GM12865 (cell line): ENCODE data around the gene RDH13.

Experiments
- DNase-seq: peaks from one replicate; pipeline ENCODE4 v3.0.0; 2010; ENCODE audit warnings: low read depth
- H3K4me3 ChIP-seq: 2 replicates; pipeline ENCODE4 v1.5.1; 2011; ENCODE audit warnings: mild to moderate bottlenecking, low read depth, low read length, control low read depth
- TF ChIP-seq, protein P1 (sequence below): IDR thresholded peaks from 2 replicates; pipeline ENCODE4 v1.5.1; 2011; ENCODE audit warnings: low read length, control low read depth, low read depth, inconsistent platforms; ENCODE audit not compliant: insufficient read depth; ENCODE audit errors: missing control alignments

RDH13 gene

GRCh38 chr19:55089342-55089944 is 26.5 kb upstream of the RDH13 start:
- TF ChIP-seq, protein P1, sequence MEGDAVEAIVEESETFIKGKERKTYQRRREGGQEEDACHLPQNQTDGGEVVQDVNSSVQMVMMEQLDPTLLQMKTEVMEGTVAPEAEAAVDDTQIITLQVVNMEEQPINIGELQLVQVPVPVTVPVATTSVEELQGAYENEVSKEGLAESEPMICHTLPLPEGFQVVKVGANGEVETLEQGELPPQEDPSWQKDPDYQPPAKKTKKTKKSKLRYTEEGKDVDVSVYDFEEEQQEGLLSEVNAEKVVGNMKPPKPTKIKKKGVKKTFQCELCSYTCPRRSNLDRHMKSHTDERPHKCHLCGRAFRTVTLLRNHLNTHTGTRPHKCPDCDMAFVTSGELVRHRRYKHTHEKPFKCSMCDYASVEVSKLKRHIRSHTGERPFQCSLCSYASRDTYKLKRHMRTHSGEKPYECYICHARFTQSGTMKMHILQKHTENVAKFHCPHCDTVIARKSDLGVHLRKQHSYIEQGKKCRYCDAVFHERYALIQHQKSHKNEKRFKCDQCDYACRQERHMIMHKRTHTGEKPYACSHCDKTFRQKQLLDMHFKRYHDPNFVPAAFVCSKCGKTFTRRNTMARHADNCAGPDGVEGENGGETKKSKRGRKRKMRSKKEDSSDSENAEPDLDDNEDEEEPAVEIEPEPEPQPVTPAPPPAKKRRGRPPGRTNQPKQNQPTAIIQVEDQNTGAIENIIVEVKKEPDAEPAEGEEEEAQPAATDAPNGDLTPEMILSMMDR: no peak
- no peak overlapping the region for H3K4me3 ChIP-seq
- no peak for DNase-seq

DNA sequence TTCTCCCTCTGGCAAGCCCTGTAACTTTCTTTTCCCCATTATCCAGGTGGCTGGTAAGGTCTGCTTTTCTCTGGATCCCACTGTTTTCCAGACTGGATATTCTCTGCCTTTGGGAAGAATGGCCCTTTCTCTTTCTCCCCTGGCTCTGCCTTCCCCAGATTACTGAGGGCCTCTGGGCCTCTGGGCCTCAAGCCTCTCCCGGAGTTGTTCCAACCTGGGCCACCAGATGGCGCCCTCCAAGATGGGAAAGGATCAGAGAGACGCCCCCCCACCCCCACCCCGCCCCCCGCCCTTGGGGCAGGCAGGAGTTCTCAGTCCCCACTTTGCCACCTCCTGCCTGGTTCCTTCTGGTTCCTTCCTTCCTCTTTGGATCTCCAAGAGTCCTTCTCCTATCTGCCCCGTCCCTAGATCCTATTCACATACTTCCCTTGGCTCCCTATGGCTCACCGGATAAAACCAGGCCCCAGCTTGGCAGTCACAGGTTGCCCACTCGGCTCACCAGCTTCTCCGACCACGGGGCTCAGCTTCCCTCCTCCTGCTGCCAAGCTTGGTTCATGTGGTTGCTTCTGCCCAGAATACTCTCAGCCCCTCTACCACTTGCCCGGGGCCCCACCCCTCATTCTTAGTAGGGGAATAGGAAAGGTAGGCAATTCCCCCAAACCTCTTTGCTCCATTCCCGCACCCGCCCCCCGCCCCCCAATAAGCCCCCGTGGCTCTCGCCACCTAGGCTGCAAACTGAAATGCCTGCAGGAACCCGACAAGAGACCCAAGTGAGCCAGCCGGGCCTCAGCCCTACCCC is 25.8 kb upstream of the RDH13 start:
- H3K4me3 ChIP-seq: no peak overlapping the region
- peak; percentile 65 for DNase-seq
- TF ChIP-seq, protein P1: peak; percentile 68

DNA sequence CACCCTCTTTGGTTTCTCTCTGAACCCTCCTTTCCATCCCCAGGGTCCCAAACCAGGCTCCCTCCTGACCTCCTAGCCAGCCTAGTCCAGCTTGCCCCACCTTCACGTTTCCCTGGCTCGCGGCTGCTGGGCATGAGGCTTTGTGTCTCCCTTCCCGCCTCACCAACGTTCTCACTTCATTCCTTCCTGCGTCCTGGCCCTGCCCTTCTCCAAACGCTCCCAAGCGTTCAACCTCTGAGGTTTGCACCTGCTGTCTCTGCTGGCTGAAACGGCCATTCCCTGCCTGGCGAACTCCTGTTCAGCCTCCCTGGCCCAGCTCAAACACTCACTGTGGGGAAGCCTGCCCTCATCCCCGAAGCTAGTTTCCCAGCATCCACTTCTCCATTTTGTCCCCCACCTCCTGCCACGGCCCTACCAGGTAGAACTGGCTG is 25.1 kb upstream of the RDH13 start:
- no peak overlapping the region for H3K4me3 ChIP-seq
- DNase-seq: no peak
- TF ChIP-seq, protein P1: no peak

DNA sequence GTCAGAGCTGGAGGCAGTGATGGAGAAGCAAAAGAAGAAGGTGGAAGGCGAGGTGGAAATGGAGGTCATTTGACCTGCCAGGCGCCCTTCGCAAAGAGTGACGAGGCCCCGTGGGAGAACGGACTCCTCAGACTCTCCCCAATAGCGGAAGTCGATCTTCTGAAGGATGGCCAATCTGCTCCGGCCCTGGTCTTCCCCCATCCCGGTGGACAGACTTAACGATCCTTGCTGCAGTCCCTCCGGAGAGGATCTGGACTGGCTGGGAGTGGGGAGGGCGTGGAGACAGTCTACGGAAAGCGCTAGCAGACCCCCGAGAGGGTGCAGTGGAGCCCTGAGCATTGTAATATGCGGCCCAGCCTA is 24.6 kb upstream of the RDH13 start:
- DNase-seq: no peak
- TF ChIP-seq, protein P1: no peak
- H3K4me3 ChIP-seq: no peak overlapping the region

- TF ChIP-seq, protein P1: no peak
- no peak overlapping the region for H3K4me3 ChIP-seq
- peak; percentile 42 for DNase-seq
Measured at GRCh38 chr19:55086730-55087541, 24.0 kb upstream of the RDH13 start.

DNA sequence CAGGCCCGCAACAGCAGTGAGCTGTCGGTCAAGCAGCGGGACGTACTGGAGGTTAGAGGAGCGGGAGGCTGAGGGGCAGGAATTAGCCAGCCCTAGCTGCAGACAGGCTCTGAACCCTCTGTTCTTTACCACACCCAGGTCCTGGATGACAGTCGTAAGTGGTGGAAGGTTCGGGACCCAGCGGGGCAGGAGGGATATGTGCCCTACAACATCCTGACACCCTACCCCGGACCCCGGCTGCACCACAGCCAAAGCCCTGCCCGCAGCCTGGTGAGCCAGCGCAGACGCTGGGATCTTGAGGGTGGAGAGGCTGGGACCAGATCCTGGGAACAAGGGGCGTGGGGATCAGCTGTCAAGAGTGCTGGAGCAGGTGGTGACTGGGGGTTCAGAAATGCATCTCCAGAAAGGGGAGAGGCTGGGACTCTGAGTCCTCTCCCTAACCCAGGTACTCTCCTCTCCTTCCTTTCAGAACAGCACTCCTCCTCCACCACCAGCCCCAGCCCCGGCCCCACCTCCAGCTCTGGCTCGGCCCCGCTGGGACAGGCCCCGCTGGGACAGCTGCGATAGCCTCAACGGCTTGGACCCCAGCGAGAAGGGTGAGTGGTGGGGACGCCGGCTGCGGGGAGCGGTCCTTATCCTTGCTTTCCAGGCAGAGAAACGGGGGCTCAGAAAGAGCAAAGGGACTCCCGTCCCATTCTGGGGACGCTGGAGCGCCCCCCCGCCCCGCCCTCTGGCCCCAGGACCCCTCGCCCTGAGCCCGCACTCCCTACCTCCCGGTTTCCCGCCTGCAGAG is 23.2 kb upstream of the RDH13 start:
- no peak overlapping the region for H3K4me3 ChIP-seq
- no peak for DNase-seq
- TF ChIP-seq, protein P1: no peak
